Osteoblast (primary cell): ENCODE measurements around the gene HSCB. TPM values are rescaled to one million over a fixed set of nuclear protein-coding genes. Genes with fewer than 3 reads are reported as not detected.
A peak's percentile ranks its signal among the peaks of the same experiment; 100 is the strongest.
"Not testable (repeated sequence)": the region's sequence is repeated elsewhere in the genome, so short reads cannot be mapped to it uniquely, and the experiment has no call there.

ENCODE experiments used
- DNase-seq: peaks from one replicate; pipeline ENCODE4 v3.0.0; 2011; ENCODE audit warnings: low spot score, mixed read lengths; ENCODE audit not compliant: insufficient read length; ENCODE audit errors: missing footprints
- H2AFZ ChIP-seq: 2 replicates; pipeline ENCODE4 v1.6.0; 2011; ENCODE audit warnings: mild to moderate bottlenecking, low read length
- H3K27ac ChIP-seq: 2 replicates; pipeline ENCODE4 v1.5.1; 2011; ENCODE audit warnings: mild to moderate bottlenecking, low read depth, low read length, moderate library complexity
- H3K27me3 ChIP-seq: 2 replicates; pipeline ENCODE4 v1.6.0; 2012; ENCODE audit warnings: mild to moderate bottlenecking, control low read depth, inconsistent platforms, low read length, moderate library complexity; ENCODE audit not compliant: insufficient read depth
- H3K36me3 ChIP-seq: 2 replicates; pipeline ENCODE4 v1.5.1; 2011; ENCODE audit warnings: mild to moderate bottlenecking, low read length, control low read depth, moderate library complexity; ENCODE audit not compliant: insufficient read depth
- H3K4me1 ChIP-seq: 2 replicates; pipeline ENCODE4 v1.5.1; 2011; ENCODE audit warnings: mild to moderate bottlenecking, low read length, control low read depth, moderate library complexity; ENCODE audit not compliant: insufficient read depth
- H3K4me2 ChIP-seq: 2 replicates; pipeline ENCODE4 v1.6.0; 2011; ENCODE audit warnings: mild to moderate bottlenecking, low read length; ENCODE audit not compliant: insufficient read depth
- H3K4me3 ChIP-seq: fragments of 200-600 bp; sonication (generic); 3 replicates; pipeline ENCODE4 v1.5.1; 2012; ENCODE audit warnings: mild to moderate bottlenecking, low read length, inconsistent platforms; ENCODE audit not compliant: insufficient read depth
- H3K79me2 ChIP-seq: 2 replicates; pipeline ENCODE4 v1.6.0; 2012; ENCODE audit warnings: mild to moderate bottlenecking, low read length, control low read depth, inconsistent platforms; ENCODE audit not compliant: insufficient read depth
- H3K9me3 ChIP-seq: 2 replicates; pipeline ENCODE4 v1.5.1; 2011; ENCODE audit warnings: low read depth, low read length, control low read depth
- H4K20me1 ChIP-seq: 2 replicates; pipeline ENCODE4 v1.6.0; 2012; ENCODE audit warnings: mild to moderate bottlenecking, low read length, control low read depth; ENCODE audit not compliant: insufficient read depth
- total RNA-seq: library from RNA; depleted of rRNA; stranded (reverse); fragments of >200 nt; gene quantifications from 2 replicates; pipeline ENCODE4 v1.2.3, GENCODE V29; 2012
- TF ChIP-seq, protein P1 (sequence below): IDR thresholded peaks from 2 replicates; pipeline ENCODE4 v1.5.1; 2011; ENCODE audit warnings: mild to moderate bottlenecking, low read depth, low read length, moderate library complexity; ENCODE audit errors: extremely low read depth

HSCB gene, protein sequence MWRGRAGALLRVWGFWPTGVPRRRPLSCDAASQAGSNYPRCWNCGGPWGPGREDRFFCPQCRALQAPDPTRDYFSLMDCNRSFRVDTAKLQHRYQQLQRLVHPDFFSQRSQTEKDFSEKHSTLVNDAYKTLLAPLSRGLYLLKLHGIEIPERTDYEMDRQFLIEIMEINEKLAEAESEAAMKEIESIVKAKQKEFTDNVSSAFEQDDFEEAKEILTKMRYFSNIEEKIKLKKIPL
- 13.0 and 16.8 TPM in 2 replicates for total RNA-seq

- Histone ChIP-seq H4K20me1 (no peaks in the 10 kb centered on the region), H2AFZ (peak within 1 kb of the TSS; percentile 99), H3K27ac (peak within 1 kb of the TSS; percentile 97), H3K4me2 (peak within 1 kb of the TSS; percentile 86), H3K79me2 (peaks cover 38% of the 10 kb centered on the region), H3K4me1 (peaks cover 18% of the 10 kb centered on the region), H3K36me3 (peaks cover 29% of the 10 kb centered on the region), H3K27me3 (no peaks in the 10 kb centered on the region), H3K4me3 (peak within 1 kb of the TSS; percentile 99), H3K9me3 (no peaks in the 10 kb centered on the region)
- DNase-seq: peak; percentile 98
- TF ChIP-seq, protein P1, sequence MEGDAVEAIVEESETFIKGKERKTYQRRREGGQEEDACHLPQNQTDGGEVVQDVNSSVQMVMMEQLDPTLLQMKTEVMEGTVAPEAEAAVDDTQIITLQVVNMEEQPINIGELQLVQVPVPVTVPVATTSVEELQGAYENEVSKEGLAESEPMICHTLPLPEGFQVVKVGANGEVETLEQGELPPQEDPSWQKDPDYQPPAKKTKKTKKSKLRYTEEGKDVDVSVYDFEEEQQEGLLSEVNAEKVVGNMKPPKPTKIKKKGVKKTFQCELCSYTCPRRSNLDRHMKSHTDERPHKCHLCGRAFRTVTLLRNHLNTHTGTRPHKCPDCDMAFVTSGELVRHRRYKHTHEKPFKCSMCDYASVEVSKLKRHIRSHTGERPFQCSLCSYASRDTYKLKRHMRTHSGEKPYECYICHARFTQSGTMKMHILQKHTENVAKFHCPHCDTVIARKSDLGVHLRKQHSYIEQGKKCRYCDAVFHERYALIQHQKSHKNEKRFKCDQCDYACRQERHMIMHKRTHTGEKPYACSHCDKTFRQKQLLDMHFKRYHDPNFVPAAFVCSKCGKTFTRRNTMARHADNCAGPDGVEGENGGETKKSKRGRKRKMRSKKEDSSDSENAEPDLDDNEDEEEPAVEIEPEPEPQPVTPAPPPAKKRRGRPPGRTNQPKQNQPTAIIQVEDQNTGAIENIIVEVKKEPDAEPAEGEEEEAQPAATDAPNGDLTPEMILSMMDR: no peak
Measured at GRCh38 chr22:28741785-28742561, at the start of gene HSCB, which contains the start of gene CHEK2. Gene HSCB (plus strand): TSS chr22:28742039. CDS start chr22:28742096, 57 bp downstream. Gene CHEK2 (minus strand): TSS chr22:28741820. CDS start chr22:28734721, 7,099 bp downstream.

DNA sequence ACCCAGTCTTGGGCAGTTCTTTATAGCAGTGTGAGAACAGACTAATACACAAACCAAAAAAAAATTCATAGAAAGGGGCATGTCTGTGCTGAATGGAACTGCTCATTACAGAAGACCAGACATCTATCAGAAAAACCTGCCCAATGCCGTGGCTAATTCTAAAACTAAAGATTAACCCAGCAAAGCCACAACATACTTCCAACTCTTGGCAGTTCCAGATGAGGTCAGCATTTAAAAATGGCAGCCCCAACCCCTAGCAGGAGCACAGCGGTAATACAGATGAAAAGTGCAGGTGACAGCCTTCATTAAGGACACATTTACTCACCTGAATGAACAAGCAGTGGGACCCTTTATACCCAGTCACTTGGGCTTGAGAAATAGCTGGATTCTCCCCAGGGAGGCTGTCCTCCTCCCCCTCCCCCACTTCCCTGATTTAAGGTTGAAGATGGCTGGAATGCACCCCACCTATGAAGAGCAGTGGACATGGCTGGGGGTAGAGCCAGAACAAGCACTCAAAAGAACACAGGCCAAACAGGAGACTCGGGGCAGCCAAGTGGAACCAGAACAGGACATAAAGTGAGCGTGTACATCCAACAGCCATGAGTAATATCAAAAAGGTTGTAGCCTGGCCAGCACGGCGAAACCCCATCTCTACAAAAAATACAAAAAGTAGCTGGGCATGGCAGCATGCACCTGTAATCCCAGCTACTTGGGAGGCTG, 48.6 kb upstream of the HSCB start:
- H3K27ac ChIP-seq: not testable (repeated sequence)

DNA sequence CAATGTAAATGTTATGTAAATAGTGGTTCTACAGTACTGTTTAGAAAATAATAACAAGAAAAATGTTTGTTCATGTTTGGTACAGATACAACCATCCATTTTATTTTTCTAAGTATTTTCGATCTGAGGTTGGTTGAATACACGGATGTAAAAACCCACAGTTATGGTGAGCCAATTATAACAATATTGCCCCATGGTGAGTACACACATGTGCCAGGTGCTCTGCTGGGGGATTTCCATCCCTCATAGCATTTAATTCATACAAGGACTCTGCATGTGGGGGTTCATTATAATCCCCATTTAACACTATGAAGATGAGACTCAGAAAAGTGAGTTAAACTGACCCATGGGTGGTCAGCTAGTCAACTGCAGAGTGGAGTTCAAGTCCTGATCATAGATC, 38.9 kb upstream of the HSCB start:
- H3K27ac ChIP-seq: no peak overlapping the region
- DNase-seq: no peak
- no peak overlapping the region for H3K4me2 ChIP-seq
- TF ChIP-seq, protein P1: no peak
- peaks cover 5% of the 10 kb centered on the region for H3K36me3 ChIP-seq
- H3K4me1 ChIP-seq: no peaks in the 10 kb centered on the region
- no peaks in the 10 kb centered on the region for H4K20me1 ChIP-seq
- no peak overlapping the region for H3K4me3 ChIP-seq
- H3K27me3 ChIP-seq: no peaks in the 10 kb centered on the region
- no peak overlapping the region for H2AFZ ChIP-seq
- H3K9me3 ChIP-seq: no peaks in the 10 kb centered on the region
- H3K79me2 ChIP-seq: no peaks in the 10 kb centered on the region

More for the DNA sequence above, 48.6 kb upstream of the HSCB start:
- H3K4me1 ChIP-seq, H2AFZ ChIP-seq, H3K36me3 ChIP-seq, H3K4me2 ChIP-seq, H3K27me3 ChIP-seq, DNase-seq, H4K20me1 ChIP-seq, H3K4me3 ChIP-seq, H3K79me2 ChIP-seq, H3K9me3 ChIP-seq: not testable (repeated sequence)

DNA sequence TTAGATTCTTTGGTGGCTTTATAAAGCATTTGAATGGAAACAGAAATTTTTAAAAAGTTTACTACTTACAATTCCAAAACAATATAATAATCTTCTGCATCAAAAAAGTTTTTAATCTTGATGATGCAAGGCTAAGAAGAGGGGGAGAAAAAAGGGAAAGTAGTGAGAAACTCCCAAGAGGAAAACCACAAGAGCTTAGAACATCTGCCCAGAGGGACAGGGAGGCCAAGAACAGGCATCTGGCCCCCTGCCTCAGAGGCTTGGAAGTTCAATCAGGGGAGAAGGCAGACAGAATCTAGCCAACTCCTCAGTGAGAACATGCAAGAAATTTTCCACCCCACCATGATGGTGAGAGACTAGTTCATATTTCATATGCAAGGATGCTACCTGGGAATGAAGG, 38.4 kb upstream of the HSCB start:
- H3K27me3 ChIP-seq: no peaks in the 10 kb centered on the region
- H3K36me3 ChIP-seq: peaks cover 5% of the 10 kb centered on the region
- no peaks in the 10 kb centered on the region for H3K9me3 ChIP-seq
- no peaks in the 10 kb centered on the region for H3K4me1 ChIP-seq
- TF ChIP-seq, protein P1: no peak
- DNase-seq: no peak
- no peak overlapping the region for H3K27ac ChIP-seq
- H3K4me3 ChIP-seq: no peak overlapping the region
- H3K79me2 ChIP-seq: no peaks in the 10 kb centered on the region
- H4K20me1 ChIP-seq: no peaks in the 10 kb centered on the region
- no peak overlapping the region for H3K4me2 ChIP-seq
- no peak overlapping the region for H2AFZ ChIP-seq
